MM.1S (cell line): ENCODE results near the gene RIPPLY3.
A peak's percentile ranks its signal among the peaks of the same experiment; 100 is the strongest.
"Not testable (repeated sequence)": the region's sequence is repeated elsewhere in the genome, so short reads cannot be mapped to it uniquely, and the experiment has no call there.

Source experiments
- DNase-seq: peaks from one replicate; pipeline ENCODE4 v3.0.0-alpha.2; 2015
- H2AFZ ChIP-seq: fragments of 300-600 bp; sonication (generic); 2 replicates; pipeline ENCODE4 v1.6.0; 2016; ENCODE audit warnings: antibody characterized with exemption, low read length
- H3F3A ChIP-seq: fragments of 300-600 bp; sonication (generic); 2 replicates; pipeline ENCODE4 v1.6.1; 2016; ENCODE audit warnings: mild to moderate bottlenecking, antibody characterized with exemption, low read length, moderate library complexity, mixed read lengths; ENCODE audit not compliant: insufficient read depth
- H3K27ac ChIP-seq: fragments of 300-600 bp; sonication (generic); 2 replicates; pipeline ENCODE4 v1.5.1; 2016; ENCODE audit warnings: mild to moderate bottlenecking, low read length
- H3K27me3 ChIP-seq: fragments of 300-600 bp; sonication (generic); replicated peaks from 2 replicates; pipeline ENCODE4 v1.6.0; 2016; ENCODE audit warnings: low read length; ENCODE audit not compliant: insufficient read depth
- H3K36me3 ChIP-seq: fragments of 300-600 bp; sonication (generic); replicated peaks from 2 replicates; pipeline ENCODE4 v1.6.1; 2016; ENCODE audit warnings: mild to moderate bottlenecking, low read length, mixed read lengths; ENCODE audit not compliant: insufficient read depth
- H3K4me1 ChIP-seq: fragments of 300-600 bp; sonication (generic); 2 replicates; pipeline ENCODE4 v1.6.1; 2016; ENCODE audit warnings: low read length, mixed read lengths
- H3K4me2 ChIP-seq: fragments of 300-600 bp; sonication (generic); 2 replicates; pipeline ENCODE4 v1.6.0; 2016; ENCODE audit warnings: low read depth, low read length
- H3K4me3 ChIP-seq: fragments of 300-600 bp; sonication (generic); 2 replicates; pipeline ENCODE4 v1.5.1; 2016; ENCODE audit warnings: low read length, mixed read lengths
- H3K79me2 ChIP-seq: fragments of 300-600 bp; sonication (generic); 2 replicates; pipeline ENCODE4 v1.6.1; 2016; ENCODE audit warnings: mixed run types, low read length, mixed read lengths
- H3K9ac ChIP-seq: fragments of 300-600 bp; sonication (generic); 2 replicates; pipeline ENCODE4 v1.6.1; 2016; ENCODE audit warnings: low read length, mixed read lengths
- H3K9me2 ChIP-seq: fragments of 300-600 bp; sonication (generic); replicated peaks from 2 replicates; pipeline ENCODE4 v1.6.1; 2016; ENCODE audit warnings: mild to moderate bottlenecking, low read length, mixed read lengths; ENCODE audit not compliant: insufficient read depth
- H3K9me3 ChIP-seq: fragments of 300-600 bp; sonication (generic); replicated peaks from 2 replicates; pipeline ENCODE4 v1.6.1; 2016; ENCODE audit warnings: mild to moderate bottlenecking, low read length, mixed read lengths; ENCODE audit not compliant: insufficient read depth
- H4K20me1 ChIP-seq: fragments of 300-600 bp; sonication (generic); 2 replicates; pipeline ENCODE4 v1.6.1; 2016; ENCODE audit warnings: mild to moderate bottlenecking, low read length, moderate library complexity, mixed read lengths; ENCODE audit not compliant: insufficient read depth
- EZH2 ChIP-seq: fragments of 300-600 bp; sonication (generic); optimal IDR thresholded peaks from 2 replicates; pipeline ENCODE3; 2017; ENCODE audit warnings: low read depth, mild to moderate bottlenecking, antibody characterized with exemption, low read length, mixed read lengths
- EZH2phosphoT487 ChIP-seq: fragments of 300-600 bp; sonication (generic); IDR thresholded peaks from 2 replicates; pipeline ENCODE4 v1.6.1; 2018; ENCODE audit warnings: antibody characterized with exemption, low read length
- TF ChIP-seq, protein P1 (sequence below): fragments of 300-600 bp; sonication (generic); IDR thresholded peaks from 2 replicates; pipeline ENCODE4 v1.5.1; 2016; ENCODE audit warnings: antibody characterized with exemption, low read length, mixed read lengths

Gene RIPPLY3

DNA sequence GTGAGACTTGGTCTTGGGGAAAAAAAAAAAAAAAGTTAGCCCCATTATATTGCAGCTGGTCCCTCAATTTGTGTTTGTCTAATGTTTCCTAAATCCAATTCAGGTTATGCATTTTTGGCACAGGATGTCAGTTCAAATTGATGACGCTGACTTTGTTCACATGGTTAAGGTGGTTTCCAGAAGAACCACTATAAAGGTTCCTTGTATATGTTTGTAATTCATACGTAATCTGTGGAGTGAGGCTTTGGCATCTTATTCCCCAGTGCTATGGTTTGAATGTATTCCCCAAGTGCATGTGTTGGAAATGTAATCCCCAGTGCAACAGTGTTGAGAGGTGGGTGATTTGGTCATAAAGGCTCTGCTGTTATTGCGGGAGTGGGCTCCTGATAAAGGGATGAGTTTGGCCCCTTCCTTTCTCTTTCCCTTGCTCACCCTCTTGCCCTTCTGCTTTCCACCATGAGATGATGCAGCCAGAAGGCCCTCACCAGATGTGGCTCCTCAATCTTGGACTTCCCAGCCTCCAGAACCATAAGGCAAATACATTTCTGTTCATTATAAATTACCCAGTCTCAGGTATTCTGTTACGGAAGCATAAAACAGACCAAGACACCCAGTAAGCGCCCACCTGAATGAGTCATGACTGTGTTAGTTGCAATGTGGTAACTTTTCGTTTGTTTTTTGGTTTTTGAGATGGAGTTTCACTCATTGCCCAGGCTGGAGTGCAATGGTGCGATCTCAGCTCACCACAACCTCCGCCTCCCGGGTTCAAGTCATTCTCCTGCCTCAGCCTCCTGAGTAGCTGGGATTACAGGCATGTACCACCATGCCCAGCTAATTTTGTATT is 20.5 kb upstream of the RIPPLY3 start:
- H3K9ac ChIP-seq, result no peak overlapping the region
- peaks cover 4% of the 10 kb centered on the region; the same call in 1 of the 2 replicates for H3K4me1 ChIP-seq
- no peak overlapping the region for H2AFZ ChIP-seq
- H3K9me2 ChIP-seq, result no peaks in the 10 kb centered on the region
- H3F3A ChIP-seq, result peaks cover 7% of the 10 kb centered on the region
- no peak for TF ChIP-seq EZH2
- no peak for TF ChIP-seq EZH2phosphoT487
- TF ChIP-seq, protein P1, sequence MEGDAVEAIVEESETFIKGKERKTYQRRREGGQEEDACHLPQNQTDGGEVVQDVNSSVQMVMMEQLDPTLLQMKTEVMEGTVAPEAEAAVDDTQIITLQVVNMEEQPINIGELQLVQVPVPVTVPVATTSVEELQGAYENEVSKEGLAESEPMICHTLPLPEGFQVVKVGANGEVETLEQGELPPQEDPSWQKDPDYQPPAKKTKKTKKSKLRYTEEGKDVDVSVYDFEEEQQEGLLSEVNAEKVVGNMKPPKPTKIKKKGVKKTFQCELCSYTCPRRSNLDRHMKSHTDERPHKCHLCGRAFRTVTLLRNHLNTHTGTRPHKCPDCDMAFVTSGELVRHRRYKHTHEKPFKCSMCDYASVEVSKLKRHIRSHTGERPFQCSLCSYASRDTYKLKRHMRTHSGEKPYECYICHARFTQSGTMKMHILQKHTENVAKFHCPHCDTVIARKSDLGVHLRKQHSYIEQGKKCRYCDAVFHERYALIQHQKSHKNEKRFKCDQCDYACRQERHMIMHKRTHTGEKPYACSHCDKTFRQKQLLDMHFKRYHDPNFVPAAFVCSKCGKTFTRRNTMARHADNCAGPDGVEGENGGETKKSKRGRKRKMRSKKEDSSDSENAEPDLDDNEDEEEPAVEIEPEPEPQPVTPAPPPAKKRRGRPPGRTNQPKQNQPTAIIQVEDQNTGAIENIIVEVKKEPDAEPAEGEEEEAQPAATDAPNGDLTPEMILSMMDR, result no peak
- H3K27ac ChIP-seq, result no peak overlapping the region
- H3K4me2 ChIP-seq, result no peak overlapping the region
- H3K27me3 ChIP-seq, result no peaks in the 10 kb centered on the region
- no peaks in the 10 kb centered on the region for H3K79me2 ChIP-seq
- no peaks in the 10 kb centered on the region for H3K9me3 ChIP-seq
- no peaks in the 10 kb centered on the region for H4K20me1 ChIP-seq
- no peak overlapping the region for H3K4me3 ChIP-seq
- DNase-seq, result no peak
- H3K36me3 ChIP-seq, result no peaks in the 10 kb centered on the region

DNA sequence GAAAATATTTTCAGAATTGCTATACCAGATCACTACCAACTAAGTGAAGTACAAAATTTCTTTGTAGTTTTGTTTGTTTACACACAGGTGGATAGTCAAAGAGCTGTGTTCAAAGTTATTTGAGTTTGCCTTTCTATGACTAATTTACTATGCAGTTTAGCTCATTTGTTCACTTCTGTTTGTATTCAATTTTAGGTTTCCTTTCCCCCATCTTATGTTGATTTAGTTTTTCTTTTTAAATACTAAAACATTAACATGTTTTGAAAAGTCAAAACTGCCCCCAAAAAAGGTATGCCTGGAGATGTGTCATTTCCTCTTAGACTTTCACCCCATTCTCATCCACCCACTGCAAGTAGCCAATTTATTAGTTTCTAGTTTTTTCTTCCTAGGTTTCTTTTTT is 18.7 kb upstream of the RIPPLY3 start:
- no peaks in the 10 kb centered on the region for H3K9me2 ChIP-seq
- no peaks in the 10 kb centered on the region for H3K9me3 ChIP-seq
- H3K27me3 ChIP-seq, result no peaks in the 10 kb centered on the region
- H3K4me1 ChIP-seq, result peaks cover 4% of the 10 kb centered on the region; the same call in 1 of the 2 replicates
- H3K9ac ChIP-seq, result no peak overlapping the region
- H3K4me3 ChIP-seq, result no peak overlapping the region
- no peaks in the 10 kb centered on the region for H3K79me2 ChIP-seq
- no peak for DNase-seq
- TF ChIP-seq EZH2, result no peak
- TF ChIP-seq, protein P1, result no peak
- TF ChIP-seq EZH2phosphoT487, result no peak
- peaks cover 7% of the 10 kb centered on the region for H3F3A ChIP-seq
- no peak overlapping the region for H3K27ac ChIP-seq
- H4K20me1 ChIP-seq, result no peaks in the 10 kb centered on the region
- no peak overlapping the region for H2AFZ ChIP-seq
- no peaks in the 10 kb centered on the region for H3K36me3 ChIP-seq
- no peak overlapping the region for H3K4me2 ChIP-seq

DNA sequence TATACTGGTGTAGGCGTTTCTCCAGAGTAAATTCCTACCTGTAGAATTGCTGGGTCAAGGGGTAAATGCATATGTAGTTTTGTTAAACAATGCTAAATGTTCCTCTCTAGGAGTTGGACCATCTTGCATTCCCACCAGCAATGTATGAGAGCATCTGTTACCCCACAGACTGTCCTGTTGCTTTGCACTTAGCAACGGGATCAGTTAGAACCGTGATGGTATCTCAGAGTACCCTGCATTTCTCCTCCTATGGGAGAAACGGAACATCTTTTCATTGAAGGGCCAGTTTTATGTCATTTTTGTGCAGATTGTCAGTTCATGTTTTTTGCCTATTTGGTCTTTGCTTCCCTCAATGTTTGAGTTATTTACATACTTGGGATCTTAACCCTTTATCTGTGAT is 18.0 kb upstream of the RIPPLY3 start:
- H3F3A ChIP-seq, result peaks cover 7% of the 10 kb centered on the region
- H2AFZ ChIP-seq, result no peak overlapping the region
- TF ChIP-seq EZH2phosphoT487, result no peak
- TF ChIP-seq, protein P1, result no peak
- no peak for TF ChIP-seq EZH2
- H3K27me3 ChIP-seq, result no peaks in the 10 kb centered on the region
- peaks cover 4% of the 10 kb centered on the region; the same call in 1 of the 2 replicates for H3K4me1 ChIP-seq
- no peaks in the 10 kb centered on the region for H3K36me3 ChIP-seq
- H3K4me3 ChIP-seq, result no peak overlapping the region
- no peak overlapping the region for H3K27ac ChIP-seq
- H3K4me2 ChIP-seq, result no peak overlapping the region
- DNase-seq, result no peak
- no peaks in the 10 kb centered on the region for H4K20me1 ChIP-seq
- H3K9me3 ChIP-seq, result no peaks in the 10 kb centered on the region
- no peak overlapping the region for H3K9ac ChIP-seq
- H3K9me2 ChIP-seq, result no peaks in the 10 kb centered on the region
- H3K79me2 ChIP-seq, result no peaks in the 10 kb centered on the region

DNA sequence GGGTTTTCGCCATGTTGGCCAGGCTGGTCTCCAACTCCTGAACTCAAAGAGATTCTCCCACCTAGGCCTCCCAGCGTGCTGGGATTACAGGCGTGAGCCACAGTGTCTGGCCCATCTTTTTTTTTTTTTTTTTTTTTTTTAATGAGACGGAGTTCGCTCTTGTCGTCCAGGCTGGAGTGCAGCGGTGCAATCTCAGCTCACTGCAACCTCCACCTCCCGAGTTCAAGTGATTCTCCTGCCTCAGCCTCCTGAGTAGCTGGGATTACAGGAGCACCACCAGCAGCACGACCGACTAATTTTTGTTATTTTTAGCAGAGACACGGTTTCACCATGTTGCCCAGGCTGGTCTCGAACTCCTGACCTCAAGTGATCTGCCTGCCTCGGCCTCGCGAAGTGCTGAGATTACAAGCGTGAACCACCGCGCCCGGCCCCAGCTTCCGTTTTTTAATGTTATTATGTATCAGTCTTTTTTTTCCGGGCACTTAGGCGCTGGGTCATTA is 17.3 kb upstream of the RIPPLY3 start:
- H3K79me2 ChIP-seq, H3K36me3 ChIP-seq, H3F3A ChIP-seq, H3K27me3 ChIP-seq, H3K9me3 ChIP-seq, DNase-seq, H3K9me2 ChIP-seq, H4K20me1 ChIP-seq, H3K4me1 ChIP-seq: not testable (repeated sequence)
- Histone ChIP-seq H3K9ac (peak overlapping the region; percentile 78), H3K4me2 (peak overlapping the region; percentile 85), H3K27ac (peak overlapping the region; percentile 72; the same call in 1 of the 2 replicates), H2AFZ (peak overlapping the region; percentile 94), H3K4me3 (peak overlapping the region; percentile 69)
